Tibial artery (tissue), 4 donors: Measurements from ENCODE around the gene BANK1.

ENCODE experiments used
- DNase-seq, 2 donors: peaks; one replicate each; pipeline ENCODE4 v3.0.0-alpha.2; 2019
- H3K27ac ChIP-seq, 2 donors: fragments of 200-600 bp; sonication (generic) in 1 of 2; 1 replicate in 1 of 2; 2 replicates in 1 of 2; pipeline ENCODE4 v1.5.1; 2018 to 2019; ENCODE audit warnings: mild to moderate bottlenecking in 1 of 2
- H3K27me3 ChIP-seq, 2 donors: fragments of 200-600 bp; sonication (generic) in 1 of 2; one replicate each; pipeline versions ENCODE4 v1.5.1 to v1.6.0; 2016 to 2019
- H3K36me3 ChIP-seq, 3 donors: fragments of 200-600 bp; sonication (generic) in 2 of 3; one replicate each; pipeline ENCODE4 v1.5.1; 2016 to 2019; ENCODE audit warnings: mild to moderate bottlenecking in 2 of 3
- H3K4me1 ChIP-seq, 4 donors: fragments of 200-600 bp; sonication (generic) in 2 of 4; 1 replicate in 3 of 4; 2 replicates in 1 of 4; pipeline ENCODE4 v1.5.1; 2016 to 2019
- H3K4me3 ChIP-seq, 2 donors: fragments of 200-600 bp; sonication (generic) in 1 of 2; 1 replicate in 1 of 2; 2 replicates in 1 of 2; pipeline ENCODE4 v1.5.1; 2018 to 2019; ENCODE audit warnings: mild to moderate bottlenecking in 2 of 2
- H3K9me3 ChIP-seq, 3 donors: fragments of 200-600 bp; sonication (generic) in 1 of 3; one replicate each; pipeline ENCODE4 v1.5.1; 2016 to 2019
- intact Hi-C: fragments of 100-400 bp; cut with DNase I; formaldehyde crosslinking; loops from one replicate; pipeline ENCODE4 v1.15.0; 2023; ENCODE audit warnings: low total_unique reads
- TF ChIP-seq, protein P1 (sequence below), 2 experiments: fragments of 200-600 bp in 1 of 2; fragments of 450-650 bp in 1 of 2; IDR thresholded peaks; one replicate each; pipeline ENCODE4 v1.5.1; 2017 to 2019; ENCODE audit warnings: antibody characterized with exemption in 2 of 2, mild to moderate bottlenecking in 1 of 2, moderate library complexity in 1 of 2

BANK1 gene

DNA sequence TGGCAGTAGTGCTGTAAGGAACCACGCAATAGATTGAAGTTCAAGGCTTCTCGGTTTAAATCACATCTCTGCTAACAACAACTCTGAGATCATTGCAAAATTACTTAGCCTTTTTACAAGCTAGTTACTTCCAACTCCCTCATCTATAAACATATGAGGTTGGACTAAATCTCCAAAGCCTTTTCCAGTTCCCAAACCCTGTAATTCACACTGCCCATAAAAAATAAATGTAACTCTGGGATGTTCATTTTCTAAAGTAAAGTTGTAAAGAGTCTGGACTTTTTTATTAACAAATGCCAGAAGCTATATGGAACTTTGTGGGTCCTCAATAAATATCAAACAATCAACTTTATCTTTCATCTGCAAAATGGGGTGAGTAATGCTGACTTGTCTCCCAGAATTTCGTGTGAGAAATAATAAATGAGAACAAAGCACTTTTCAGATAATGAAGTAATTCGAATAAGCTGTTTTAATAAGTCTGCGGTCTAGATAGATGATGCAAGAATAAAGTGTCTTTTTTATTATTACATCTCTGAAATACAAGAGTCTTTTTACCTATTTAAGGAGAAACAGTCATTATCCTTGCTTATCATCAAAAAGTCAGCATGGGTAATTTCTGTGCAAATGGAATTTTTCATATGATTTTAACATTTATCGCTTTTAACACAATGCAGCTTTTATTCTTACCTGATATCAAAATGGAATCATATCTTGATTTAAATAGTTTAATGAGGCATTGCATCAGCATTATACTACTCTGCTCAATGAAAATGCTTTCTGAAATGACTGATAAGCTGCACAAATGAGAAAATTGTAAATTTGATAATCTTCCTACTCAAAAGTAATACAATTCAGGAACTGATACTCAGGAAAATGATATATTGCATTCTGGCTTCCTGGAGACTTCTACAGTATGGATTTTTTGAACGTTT, 252.6 kb downstream of the BANK1 start:
- intact Hi-C loops = no loop called here
- Histone ChIP-seq H3K36me3 (no peaks in the 10 kb centered on the region), H3K9me3 (no peaks in the 10 kb centered on the region), H3K27me3 (no peaks in the 10 kb centered on the region), H3K4me1 (no peaks in the 10 kb centered on the region), H3K4me3 (no peak overlapping the region), H3K27ac (no peak overlapping the region)
- DNase-seq = no peak
- TF ChIP-seq, protein P1, sequence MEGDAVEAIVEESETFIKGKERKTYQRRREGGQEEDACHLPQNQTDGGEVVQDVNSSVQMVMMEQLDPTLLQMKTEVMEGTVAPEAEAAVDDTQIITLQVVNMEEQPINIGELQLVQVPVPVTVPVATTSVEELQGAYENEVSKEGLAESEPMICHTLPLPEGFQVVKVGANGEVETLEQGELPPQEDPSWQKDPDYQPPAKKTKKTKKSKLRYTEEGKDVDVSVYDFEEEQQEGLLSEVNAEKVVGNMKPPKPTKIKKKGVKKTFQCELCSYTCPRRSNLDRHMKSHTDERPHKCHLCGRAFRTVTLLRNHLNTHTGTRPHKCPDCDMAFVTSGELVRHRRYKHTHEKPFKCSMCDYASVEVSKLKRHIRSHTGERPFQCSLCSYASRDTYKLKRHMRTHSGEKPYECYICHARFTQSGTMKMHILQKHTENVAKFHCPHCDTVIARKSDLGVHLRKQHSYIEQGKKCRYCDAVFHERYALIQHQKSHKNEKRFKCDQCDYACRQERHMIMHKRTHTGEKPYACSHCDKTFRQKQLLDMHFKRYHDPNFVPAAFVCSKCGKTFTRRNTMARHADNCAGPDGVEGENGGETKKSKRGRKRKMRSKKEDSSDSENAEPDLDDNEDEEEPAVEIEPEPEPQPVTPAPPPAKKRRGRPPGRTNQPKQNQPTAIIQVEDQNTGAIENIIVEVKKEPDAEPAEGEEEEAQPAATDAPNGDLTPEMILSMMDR (IDR thresholded peaks at IDR 0.05) = no peak

- no peak overlapping the region for H3K4me3 ChIP-seq
- H3K4me1 ChIP-seq = no peaks in the 10 kb centered on the region
- H3K9me3 ChIP-seq = no peaks in the 10 kb centered on the region
- TF ChIP-seq, protein P1 (IDR thresholded peaks at IDR 0.05) = no peak
- no peak for DNase-seq
- no peaks in the 10 kb centered on the region for H3K27me3 ChIP-seq
- no peaks in the 10 kb centered on the region for H3K36me3 ChIP-seq
- intact Hi-C loops = no loop called here
- no peak overlapping the region for H3K27ac ChIP-seq
Measured at GRCh38 chr4:102047616-102048015, 257.1 kb downstream of the BANK1 start.

GRCh38 chr4:102055805-102056204, 265.3 kb downstream of the BANK1 start:
- no peak overlapping the region for H3K27ac ChIP-seq
- TF ChIP-seq, protein P1 (IDR thresholded peaks at IDR 0.05) = no peak
- H3K36me3 ChIP-seq = no peaks in the 10 kb centered on the region
- DNase-seq = no peak
- no peaks in the 10 kb centered on the region for H3K27me3 ChIP-seq
- intact Hi-C loops = no loop called here
- H3K4me3 ChIP-seq = no peak overlapping the region
- H3K9me3 ChIP-seq = no peaks in the 10 kb centered on the region
- peaks cover 0 to 4% (median 0%) of the 10 kb centered on the region in 4 donors for H3K4me1 ChIP-seq

GRCh38 chr4:102057122-102057521, 266.6 kb downstream of the BANK1 start:
- H3K36me3 ChIP-seq = no peaks in the 10 kb centered on the region
- no peak overlapping the region for H3K4me3 ChIP-seq
- H3K9me3 ChIP-seq = no peaks in the 10 kb centered on the region
- TF ChIP-seq, protein P1 (IDR thresholded peaks at IDR 0.05) = no peak
- peaks cover 0 to 4% (median 0%) of the 10 kb centered on the region in 4 donors for H3K4me1 ChIP-seq
- intact Hi-C loops = no loop called here
- H3K27ac ChIP-seq = no peak overlapping the region
- DNase-seq = no peak
- H3K27me3 ChIP-seq = no peaks in the 10 kb centered on the region

- H3K4me1 ChIP-seq = peaks cover 0 to 4% (median 0%) of the 10 kb centered on the region in 4 donors
- H3K9me3 ChIP-seq = no peaks in the 10 kb centered on the region
- intact Hi-C loops = no loop called here
- no peak overlapping the region for H3K4me3 ChIP-seq
- no peak for DNase-seq
- no peaks in the 10 kb centered on the region for H3K36me3 ChIP-seq
- H3K27ac ChIP-seq = no peak overlapping the region
- no peaks in the 10 kb centered on the region for H3K27me3 ChIP-seq
- TF ChIP-seq, protein P1 (IDR thresholded peaks at IDR 0.05) = no peak
Measured at GRCh38 chr4:102061133-102061532, 270.6 kb downstream of the BANK1 start.
